ENCODE measurements around the gene BFSP2.

- TF ChIP-seq POLR2AphosphoS5 (IDR thresholded peaks at IDR 0.05; ENCODE audit: low read depth, low read length), result no peak
- TF ChIP-seq CTCF (IDR thresholded peaks at IDR 0.05), result no peak
- no peak for TF ChIP-seq TCF7L2 (IDR thresholded peaks at IDR 0.05; ENCODE audit: low read depth, low read length)
- TF ChIP-seq REST (IDR thresholded peaks at IDR 0.05; ENCODE audit: insufficient read depth in 1 of 2, low read depth in 2 of 2, low read length in 1 of 2), result no peak
- no peak for TF ChIP-seq SIN3A (IDR thresholded peaks at IDR 0.05; ENCODE audit: borderline replicate concordance, insufficient read depth, low read depth, low read length)
These were observed 45.3 kb downstream of the BFSP2 start for GRCh38 chr3:133445108-133445507.

All from Panc1 (cell line).